Iris pigment epithelial cell (primary cell): ENCODE data around the gene AKR1A1.
A peak's percentile ranks its signal among the peaks of the same experiment; 100 is the strongest.
"Not testable (repeated sequence)": the region's sequence is repeated elsewhere in the genome, so short reads cannot be mapped to it uniquely, and the experiment has no call there.

Source experiments
- DNase-seq: peaks from one replicate; pipeline ENCODE4 v3.0.0-alpha.2; 2011; ENCODE audit warnings: low read depth

Gene AKR1A1

GRCh38 chr1:45569962-45570581 lies 19.4 kb downstream of the AKR1A1 start:
- DNase-seq = peak; percentile 70

- no peak for DNase-seq
Measured at GRCh38 chr1:45570631-45571030, 20.0 kb downstream of the AKR1A1 start.

GRCh38 chr1:45573231-45573804 lies 22.7 kb downstream of the AKR1A1 start:
- DNase-seq = no peak

- DNase-seq = no peak
Measured at GRCh38 chr1:45574105-45574626, 23.5 kb downstream of the AKR1A1 start.

GRCh38 chr1:45583264-45583665 lies 32.6 kb downstream of the AKR1A1 start:
- peak; percentile 98 for DNase-seq

- peak; percentile 71 for DNase-seq
Measured at GRCh38 chr1:45583666-45584350, 33.2 kb downstream of the AKR1A1 start, which contains the start of gene NASP. NASP (plus strand) TSS chr1:45584041; CDS start chr1:45584147, 106 bp downstream.

- DNase-seq = peak; percentile 90
Measured at GRCh38 chr1:45584351-45585109, 33.9 kb downstream of the AKR1A1 start.

GRCh38 chr1:45585110-45585426 lies 34.4 kb downstream of the AKR1A1 start:
- DNase-seq = no peak

GRCh38 chr1:45585496-45586075 lies 35.0 kb downstream of the AKR1A1 start:
- no peak for DNase-seq

GRCh38 chr1:45586769-45587168 lies 36.1 kb downstream of the AKR1A1 start:
- no peak for DNase-seq

- no peak for DNase-seq
Measured at GRCh38 chr1:45589861-45590260, 39.2 kb downstream of the AKR1A1 start.

GRCh38 chr1:45594412-45594811 lies 43.8 kb downstream of the AKR1A1 start:
- DNase-seq = no peak

GRCh38 chr1:45596765-45597164 lies 46.1 kb downstream of the AKR1A1 start:
- not testable (repeated sequence) for DNase-seq

- no peak for DNase-seq
Measured at GRCh38 chr1:45604239-45604638, 53.6 kb downstream of the AKR1A1 start.

GRCh38 chr1:45607404-45608074 lies 56.9 kb downstream of the AKR1A1 start:
- no peak for DNase-seq

- peak; percentile 30 for DNase-seq
Measured at GRCh38 chr1:45608175-45609156, 57.8 kb downstream of the AKR1A1 start.

- no peak for DNase-seq
Measured at GRCh38 chr1:45610589-45611226, 60.1 kb downstream of the AKR1A1 start.

- DNase-seq = no peak
Measured at GRCh38 chr1:45612941-45613579, 62.4 kb downstream of the AKR1A1 start.

GRCh38 chr1:45615885-45616284 lies 65.3 kb downstream of the AKR1A1 start:
- no peak for DNase-seq
